H1 (cell line): ENCODE measurements around the gene SAT1.

Experiments used
- CTCF ChIP-seq, 3 experiments: IDR thresholded peaks; 1 replicate in 2 of 3; 2 replicates in 1 of 3; pipeline versions ENCODE4 v1.5.1 to v1.6.1; 2011; ENCODE audit warnings: low read length in 3 of 3, mild to moderate bottlenecking in 3 of 3, inconsistent platforms in 2 of 3, low read depth in 1 of 3, moderate library complexity in 1 of 3; ENCODE audit not compliant: insufficient read depth in 1 of 3; ENCODE audit errors: control extremely low read depth in 1 of 3
- GABPA ChIP-seq: IDR thresholded peaks from 2 replicates; pipeline ENCODE4 v1.6.1; 2011; ENCODE audit warnings: mild to moderate bottlenecking, low read length, moderate library complexity, borderline replicate concordance; ENCODE audit not compliant: insufficient read depth
- HDAC2 ChIP-seq, 2 experiments: fragments of 300-600 bp in 1 of 2; sonication (generic) in 1 of 2; IDR thresholded peaks; 2 replicates each; pipeline ENCODE4 v1.6.1; 2011 to 2012; ENCODE audit warnings: low read depth in 2 of 2, low read length in 2 of 2, mild to moderate bottlenecking in 2 of 2, moderate library complexity in 2 of 2, borderline replicate concordance in 1 of 2, inconsistent platforms in 1 of 2
- POLR2A ChIP-seq, 2 experiments: IDR thresholded peaks; 1 replicate in 1 of 2; 2 replicates in 1 of 2; pipeline ENCODE4 v1.6.1; 2011; ENCODE audit warnings: low read depth in 2 of 2, low read length in 2 of 2, mild to moderate bottlenecking in 2 of 2; ENCODE audit errors: control extremely low read depth in 1 of 2
- POLR2AphosphoS5 ChIP-seq: IDR thresholded peaks from 2 replicates; pipeline ENCODE4 v1.6.1; 2011; ENCODE audit warnings: low read depth, low read length
- USF2 ChIP-seq: IDR thresholded peaks from 2 replicates; pipeline ENCODE4 v1.6.1; 2011; ENCODE audit warnings: low read length, improper control_type of control experiment
- YY1 ChIP-seq: IDR thresholded peaks from 2 replicates; pipeline ENCODE4 v1.6.1; 2011; ENCODE audit warnings: low read depth, mild to moderate bottlenecking, low read length

DNA sequence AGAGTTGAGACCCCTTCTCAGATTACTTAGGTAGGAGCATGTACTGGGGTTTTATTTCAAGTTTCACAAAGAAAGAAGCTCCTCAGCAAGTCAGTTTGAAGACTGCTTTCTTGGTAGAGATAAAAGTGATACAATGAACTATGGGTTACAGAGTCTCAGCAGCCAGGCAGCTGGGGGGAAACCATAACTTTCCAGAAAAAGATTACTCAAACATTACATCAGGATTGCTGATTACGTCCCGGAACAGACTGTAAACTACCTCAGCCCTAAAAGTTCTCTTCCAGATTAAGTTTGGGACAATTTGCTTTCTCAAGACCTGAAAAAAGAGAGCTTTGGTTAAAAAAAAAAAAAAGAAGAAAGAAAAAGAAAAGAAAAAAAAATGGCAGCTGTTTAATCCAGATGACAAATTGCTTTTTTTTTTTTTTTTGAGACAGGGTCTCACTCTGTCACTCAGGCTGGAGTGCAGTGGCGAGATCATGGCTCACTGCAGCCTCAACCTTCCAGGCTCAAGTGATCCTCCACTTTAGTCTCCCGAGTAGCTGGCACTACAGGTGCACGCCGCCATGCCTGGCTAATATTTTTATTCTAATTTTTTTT lies 16.6 kb downstream of the SAT1 start:
- TF ChIP-seq HDAC2 (IDR thresholded peaks at IDR 0.05; ENCODE audit: borderline replicate concordance in 1 of 2, low read depth in 2 of 2, low read length in 2 of 2) (no peak), CTCF (IDR thresholded peaks at IDR 0.05; ENCODE audit: control extremely low read depth in 1 of 3, insufficient read depth in 1 of 3, low read depth in 1 of 3, low read length in 3 of 3) (no peak), POLR2AphosphoS5 (no peak), YY1 (no peak), GABPA (no peak), POLR2A (IDR thresholded peaks at IDR 0.05; ENCODE audit: control extremely low read depth in 1 of 2, low read depth in 2 of 2, low read length in 2 of 2) (no peak), USF2 (no peak)
